BJ (cell line): ENCODE data around the gene GAMT. TPM values are rescaled to one million over a fixed set of nuclear protein-coding genes. Genes with fewer than 3 reads are reported as not detected.

Experiments used
- CTCF ChIA-PET: fragments of 350-600 bp; formaldehyde crosslinking; extraction: SDS; loops from one replicate; lab custom pipeline; 2021; ENCODE audit warnings: antibody characterized with exemption, inconsistent platforms; lab: Yijun Ruan, JAX
- POLR2A ChIA-PET: fragments of 300-600 bp; sonication (Branson Sonifier 250); formaldehyde crosslinking; extraction: SDS; loops from one replicate; lab custom pipeline; 2021; ENCODE audit warnings: antibody characterized with exemption; lab: Charles Lee
- DNase-seq: peaks from one replicate; pipeline ENCODE4 v3.0.0-alpha.2; 2011; ENCODE audit warnings: low read depth
- H3K27me3 ChIP-seq: 2 replicates; pipeline ENCODE4 v1.6.0; 2011; ENCODE audit warnings: low read length; ENCODE audit not compliant: control insufficient read depth, insufficient read depth
- H3K36me3 ChIP-seq: 2 replicates; pipeline ENCODE4 v1.5.1; 2011; ENCODE audit warnings: low read length; ENCODE audit not compliant: control insufficient read depth, insufficient read depth
- H3K4me3 ChIP-seq: 2 replicates; pipeline ENCODE4 v1.5.1; 2011; ENCODE audit warnings: low read depth, mild to moderate bottlenecking, control low read depth, low read length
- CTCF ChIP-seq: IDR thresholded peaks from 2 replicates; pipeline ENCODE4 v1.5.1; 2011; ENCODE audit warnings: low read depth, mild to moderate bottlenecking, control low read depth, inconsistent platforms, low read length, moderate library complexity; ENCODE audit not compliant: insufficient read depth
- polyA plus RNA-seq: library from polyadenylated mRNA; depleted of rRNA; stranded (reverse); fragments of >200 nt; gene quantifications from 2 replicates; pipeline ENCODE4 v1.2.3, GENCODE V29; 2011

GAMT gene
- polyA plus RNA-seq, 1 experiment: 43.7 TPM

DNA sequence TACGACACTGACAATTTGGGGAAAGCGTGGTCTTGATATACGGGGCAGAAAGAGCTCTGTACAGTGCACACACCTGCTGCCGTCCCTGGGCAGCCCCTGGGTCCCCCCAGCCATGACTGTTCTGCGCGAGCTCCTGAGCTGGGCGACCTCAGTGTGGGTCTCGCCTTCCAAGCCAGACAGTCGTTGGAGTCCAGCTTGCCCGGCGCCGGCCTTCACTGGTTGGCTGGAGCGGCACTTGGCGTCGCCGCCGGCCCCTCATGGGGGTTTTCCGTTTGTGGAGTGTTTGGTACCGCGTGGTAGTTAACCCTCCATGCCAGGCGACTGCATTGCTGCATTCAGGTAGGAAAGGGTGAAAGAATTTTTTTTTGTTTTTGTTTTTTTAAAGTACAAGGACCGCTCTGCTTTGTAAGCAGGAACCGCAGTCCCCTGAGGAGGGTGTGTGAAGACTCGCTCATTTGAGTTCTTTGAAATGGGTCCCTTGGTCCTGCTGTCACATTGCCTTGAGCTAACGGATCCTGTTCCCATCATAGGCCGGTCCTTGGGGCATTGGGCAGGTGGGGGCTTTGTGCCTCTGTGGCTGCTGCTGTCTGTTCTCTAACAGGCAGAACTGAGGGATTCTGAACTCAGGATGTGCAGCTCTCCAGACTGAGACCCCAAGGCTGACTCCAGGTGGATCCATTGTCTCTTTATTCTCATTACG is 26.0 kb upstream of the GAMT start:
- CTCF ChIA-PET: interaction anchor here (1.0 to 1.4 kb wide), 3 partner anchors 10 to 18 kb away, joined by 3 to 6 read pairs (median 4); no protein-coding TSS in a partner anchor
- Histone ChIP-seq H3K36me3 (peaks cover 48% of the 10 kb centered on the region), H3K27me3 (no peaks in the 10 kb centered on the region), H3K4me3 (no peak overlapping the region)
- no peak for TF ChIP-seq CTCF
- POLR2A ChIA-PET: no interaction called here
- no peak for DNase-seq

DNA sequence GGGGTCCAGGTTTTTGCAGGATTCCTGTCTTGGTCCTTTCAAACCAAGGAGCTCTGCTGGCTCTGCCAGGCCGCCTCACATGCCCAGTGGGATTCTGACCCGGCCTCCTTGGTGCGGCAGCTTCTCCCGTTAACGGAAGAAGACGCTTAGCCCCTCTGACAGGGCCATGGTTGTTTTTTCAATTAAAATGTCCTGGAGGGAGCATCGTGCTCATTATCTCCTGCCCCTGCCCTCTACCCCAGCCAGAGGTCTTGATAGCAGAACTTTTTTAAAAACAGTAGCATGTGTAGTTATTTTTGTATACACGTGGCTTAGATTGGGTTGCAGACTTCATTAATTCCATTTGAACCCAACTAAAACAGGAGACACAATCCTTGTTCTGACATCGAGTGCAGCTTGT is 25.4 kb upstream of the GAMT start:
- DNase-seq: no peak
- peaks cover 47% of the 10 kb centered on the region for H3K36me3 ChIP-seq
- no peak for TF ChIP-seq CTCF
- H3K27me3 ChIP-seq: no peaks in the 10 kb centered on the region
- ChIA-PET CTCF (interaction anchor here (1.1 to 1.4 kb wide), 2 partner anchors 11 to 18 kb away, joined by 3 to 6 read pairs; no protein-coding TSS in a partner anchor), POLR2A (no interaction called here)
- H3K4me3 ChIP-seq: no peak overlapping the region

GRCh38 chr19:1425902-1426301 is 24.6 kb upstream of the GAMT start:
- peaks cover 49% of the 10 kb centered on the region for H3K36me3 ChIP-seq
- POLR2A ChIA-PET: no interaction called here
- no peak for TF ChIP-seq CTCF
- no peak overlapping the region for H3K4me3 ChIP-seq
- no peaks in the 10 kb centered on the region for H3K27me3 ChIP-seq
- no peak for DNase-seq
- CTCF ChIA-PET: no interaction called here

DNA sequence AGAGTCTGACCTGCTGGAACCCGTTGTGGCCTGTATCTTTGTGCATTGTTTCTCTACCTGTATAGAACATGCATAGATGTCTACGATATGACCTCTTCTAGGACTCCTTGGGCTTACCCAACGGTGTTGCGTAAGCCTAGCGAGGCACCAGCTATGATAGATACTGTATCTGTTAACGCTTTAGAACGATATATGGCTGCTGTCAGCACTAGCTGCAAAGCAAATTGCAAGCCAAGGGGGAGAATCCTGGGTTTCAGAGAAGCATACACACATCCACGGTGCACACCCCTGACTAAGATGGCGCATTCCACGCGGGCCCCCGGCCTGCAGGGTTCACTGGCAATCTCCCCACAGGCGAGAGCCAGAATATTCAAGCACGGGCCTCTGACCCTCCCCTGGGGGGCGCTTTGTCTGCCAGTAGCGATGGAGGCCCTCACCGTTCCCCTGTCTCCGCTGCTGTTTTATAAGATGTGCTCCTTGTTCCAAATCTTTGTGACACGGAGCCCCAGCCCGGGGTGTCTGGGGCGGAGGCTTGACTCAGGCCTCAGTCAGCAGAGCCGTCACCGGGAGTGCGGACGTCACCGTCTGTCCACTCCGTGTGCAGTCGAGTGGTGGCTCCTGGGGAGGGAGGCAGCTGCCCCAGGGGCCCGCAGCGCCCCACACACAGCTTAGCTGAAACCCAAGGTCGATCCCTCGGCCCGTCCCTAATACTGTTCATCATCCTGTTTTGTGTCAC is 23.9 kb upstream of the GAMT start:
- Histone ChIP-seq H3K4me3 (no peak overlapping the region), H3K27me3 (no peaks in the 10 kb centered on the region), H3K36me3 (peaks cover 51% of the 10 kb centered on the region)
- ChIA-PET CTCF (no interaction called here), POLR2A (no interaction called here)
- TF ChIP-seq CTCF: no peak
- DNase-seq: no peak

- ChIA-PET POLR2A (no interaction called here), CTCF (no interaction called here)
- peaks cover 46% of the 10 kb centered on the region for H3K36me3 ChIP-seq
These were observed 23.0 kb upstream of the GAMT start for GRCh38 chr19:1424192-1424955.

More at GRCh38 chr19:1424192-1424955, 23.0 kb upstream of the GAMT start:
- no peak for TF ChIP-seq CTCF
- no peaks in the 10 kb centered on the region for H3K27me3 ChIP-seq
- no peak for DNase-seq
- no peak overlapping the region for H3K4me3 ChIP-seq
